HepG2 (cell line): ENCODE measurements around the gene PLD1. TPM values are rescaled to one million over a fixed set of nuclear protein-coding genes. Genes with fewer than 3 reads are reported as not detected.

Experiments
- CC2D1A ChIP-seq: sonication (generic); formaldehyde crosslinking; IDR thresholded peaks from 2 replicates; pipeline ENCODE4 v1.8.1; 2023; ENCODE audit warnings: mild to moderate bottlenecking, missing genetic modification reagents
- ELF3 ChIP-seq: IDR thresholded peaks from 2 replicates; pipeline ENCODE4 v1.6.1; 2016; ENCODE audit warnings: missing genetic modification reagents, missing compliant biosample characterization
- KDM4B ChIP-seq: sonication (generic); formaldehyde crosslinking; IDR thresholded peaks from 2 replicates; pipeline ENCODE4 v1.4.0; 2020; ENCODE audit warnings: missing genetic modification reagents
- REXO4 ChIP-seq: sonication (generic); formaldehyde crosslinking; IDR thresholded peaks from 2 replicates; pipeline ENCODE4 v1.8.0; 2022; ENCODE audit warnings: missing genetic modification reagents, mild to moderate bottlenecking, borderline replicate concordance
- SAFB2 ChIP-seq: sonication (generic); formaldehyde crosslinking; IDR thresholded peaks from 2 replicates; pipeline ENCODE4 v1.5.1; 2020; ENCODE audit warnings: missing genetic modification reagents, low read depth, mild to moderate bottlenecking, borderline replicate concordance
- SNRNP70 ChIP-seq: fragments of 200-400 bp; formaldehyde crosslinking; IDR thresholded peaks from 2 replicates; pipeline ENCODE4 v1.6.1; 2017; ENCODE audit warnings: mild to moderate bottlenecking, low read depth, low read length, moderate library complexity
- ZEB1 ChIP-seq: IDR thresholded peaks from 2 replicates; pipeline ENCODE4 v1.6.1; 2012; ENCODE audit warnings: mild to moderate bottlenecking, low read depth, inconsistent platforms; ENCODE audit not compliant: insufficient replicate concordance
- ZFP1 ChIP-seq: IDR thresholded peaks from 2 replicates; pipeline ENCODE4 v1.6.1; 2016
- ZFP90 ChIP-seq: sonication (generic); formaldehyde crosslinking; IDR thresholded peaks from 2 replicates; pipeline ENCODE4 v1.8.0; 2022; ENCODE audit warnings: missing genetic modification reagents, mild to moderate bottlenecking, inconsistent platforms, borderline replicate concordance
- ZNF121 ChIP-seq: sonication (generic); formaldehyde crosslinking; IDR thresholded peaks from 2 replicates; pipeline ENCODE4 v1.5.0; 2020; ENCODE audit warnings: mild to moderate bottlenecking, missing genetic modification reagents
- ZNF232 ChIP-seq: sonication (generic); formaldehyde crosslinking; IDR thresholded peaks from 2 replicates; pipeline ENCODE4 v1.4.0; 2020; ENCODE audit warnings: missing genetic modification reagents, borderline replicate concordance
- ZNF24 ChIP-seq: fragments of 450-650 bp; IDR thresholded peaks from 2 replicates; pipeline ENCODE4 v1.6.1; 2017; ENCODE audit warnings: antibody characterized with exemption, mild to moderate bottlenecking
- ZNF280B ChIP-seq: sonication (generic); formaldehyde crosslinking; IDR thresholded peaks from 2 replicates; pipeline ENCODE4 v1.5.0; 2020; ENCODE audit warnings: missing genetic modification reagents, mild to moderate bottlenecking, borderline replicate concordance
- ZNF652 ChIP-seq: IDR thresholded peaks from 2 replicates; pipeline ENCODE4 v1.6.1; 2016; ENCODE audit warnings: low read depth, borderline replicate concordance
- ZNF839 ChIP-seq: sonication (generic); formaldehyde crosslinking; IDR thresholded peaks from 2 replicates; pipeline ENCODE4 v1.4.0; 2020; ENCODE audit warnings: missing genetic modification reagents, mild to moderate bottlenecking, borderline replicate concordance
- polyA plus RNA-seq, 8 experiments: library from polyadenylated mRNA; depleted of rRNA in 3 of 8; stranded (reverse) in 7 of 8; unstranded in 1 of 8; fragments of >200 nt; fragmentation: Illumina TruSeq in 4 of 8; extraction: Trizol in 4 of 8; gene quantifications; 2 replicates each; pipeline versions ENCODE4 v1.2.1 to v1.2.3, GENCODE V29; 2011 to 2016; ENCODE audit warnings: low read depth in 4 of 8, missing spikeins in 1 of 8, mixed read lengths in 1 of 8; ENCODE audit not compliant: insufficient read depth in 1 of 8
- total RNA-seq, 5 experiments: library from RNA; depleted of rRNA; stranded (reverse); fragments of >200 nt; fragmentation: Illumina TruSeq; extraction: Trizol; gene quantifications; 2 replicates each; pipeline ENCODE4 v1.2.3, GENCODE V29; 2016; ENCODE audit warnings: low read depth in 1 of 5
- TF ChIP-seq, protein P1 (sequence below): sonication (generic); formaldehyde crosslinking; IDR thresholded peaks from 2 replicates; pipeline ENCODE4 v1.4.0; 2020; ENCODE audit warnings: missing genetic modification reagents
- TF ChIP-seq, protein P2 (sequence below): sonication (generic); formaldehyde crosslinking; IDR thresholded peaks from 2 replicates; pipeline ENCODE4 v1.5.0; 2020; ENCODE audit warnings: missing genetic modification reagents

PLD1 gene
- total and polyA plus RNA-seq, 2 of the 13 experiments (the other 11 are each of a cell fraction or from before 2014, with no cell fraction given) = 27.1 to 59.4 TPM

- TF ChIP-seq ZFP1 (CRISPR knock-in tag) (peak; percentile 51; the same call in 1 of the 2 replicates), SNRNP70 (no peak), ZEB1 (peak; percentile 77), ZNF280B (CRISPR knock-in tag) (no peak), ZNF232 (0 out of 2 replicates have a peak, but pooled peaks have one; percentile 43), REXO4 (CRISPR knock-in tag) (no peak), ZNF839 (CRISPR knock-in tag) (no peak), ZNF121 (CRISPR knock-in tag) (no peak), ZFP90 (CRISPR knock-in tag) (no peak), ZNF652 (CRISPR knock-in tag) (peak; percentile 71), CC2D1A (CRISPR knock-in tag) (no peak), ELF3 (CRISPR knock-in tag) (peak; percentile 94; the same call in 1 of the 2 replicates), ZNF24 (no peak), SAFB2 (CRISPR knock-in tag) (no peak), KDM4B (peak; percentile 35; the same call in 1 of the 2 replicates)
- TF ChIP-seq, protein P1, sequence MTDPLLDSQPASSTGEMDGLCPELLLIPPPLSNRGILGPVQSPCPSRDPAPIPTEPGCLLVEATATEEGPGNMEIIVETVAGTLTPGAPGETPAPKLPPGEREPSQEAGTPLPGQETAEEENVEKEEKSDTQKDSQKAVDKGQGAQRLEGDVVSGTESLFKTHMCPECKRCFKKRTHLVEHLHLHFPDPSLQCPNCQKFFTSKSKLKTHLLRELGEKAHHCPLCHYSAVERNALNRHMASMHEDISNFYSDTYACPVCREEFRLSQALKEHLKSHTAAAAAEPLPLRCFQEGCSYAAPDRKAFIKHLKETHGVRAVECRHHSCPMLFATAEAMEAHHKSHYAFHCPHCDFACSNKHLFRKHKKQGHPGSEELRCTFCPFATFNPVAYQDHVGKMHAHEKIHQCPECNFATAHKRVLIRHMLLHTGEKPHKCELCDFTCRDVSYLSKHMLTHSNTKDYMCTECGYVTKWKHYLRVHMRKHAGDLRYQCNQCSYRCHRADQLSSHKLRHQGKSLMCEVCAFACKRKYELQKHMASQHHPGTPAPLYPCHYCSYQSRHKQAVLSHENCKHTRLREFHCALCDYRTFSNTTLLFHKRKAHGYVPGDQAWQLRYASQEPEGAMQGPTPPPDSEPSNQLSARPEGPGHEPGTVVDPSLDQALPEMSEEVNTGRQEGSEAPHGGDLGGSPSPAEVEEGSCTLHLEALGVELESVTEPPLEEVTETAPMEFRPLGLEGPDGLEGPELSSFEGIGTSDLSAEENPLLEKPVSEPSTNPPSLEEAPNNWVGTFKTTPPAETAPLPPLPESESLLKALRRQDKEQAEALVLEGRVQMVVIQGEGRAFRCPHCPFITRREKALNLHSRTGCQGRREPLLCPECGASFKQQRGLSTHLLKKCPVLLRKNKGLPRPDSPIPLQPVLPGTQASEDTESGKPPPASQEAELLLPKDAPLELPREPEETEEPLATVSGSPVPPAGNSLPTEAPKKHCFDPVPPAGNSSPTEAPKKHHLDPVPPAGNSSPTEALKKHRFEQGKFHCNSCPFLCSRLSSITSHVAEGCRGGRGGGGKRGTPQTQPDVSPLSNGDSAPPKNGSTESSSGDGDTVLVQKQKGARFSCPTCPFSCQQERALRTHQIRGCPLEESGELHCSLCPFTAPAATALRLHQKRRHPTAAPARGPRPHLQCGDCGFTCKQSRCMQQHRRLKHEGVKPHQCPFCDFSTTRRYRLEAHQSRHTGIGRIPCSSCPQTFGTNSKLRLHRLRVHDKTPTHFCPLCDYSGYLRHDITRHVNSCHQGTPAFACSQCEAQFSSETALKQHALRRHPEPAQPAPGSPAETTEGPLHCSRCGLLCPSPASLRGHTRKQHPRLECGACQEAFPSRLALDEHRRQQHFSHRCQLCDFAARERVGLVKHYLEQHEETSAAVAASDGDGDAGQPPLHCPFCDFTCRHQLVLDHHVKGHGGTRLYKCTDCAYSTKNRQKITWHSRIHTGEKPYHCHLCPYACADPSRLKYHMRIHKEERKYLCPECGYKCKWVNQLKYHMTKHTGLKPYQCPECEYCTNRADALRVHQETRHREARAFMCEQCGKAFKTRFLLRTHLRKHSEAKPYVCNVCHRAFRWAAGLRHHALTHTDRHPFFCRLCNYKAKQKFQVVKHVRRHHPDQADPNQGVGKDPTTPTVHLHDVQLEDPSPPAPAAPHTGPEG (CRISPR knock-in tag) = no peak
- TF ChIP-seq, protein P2, sequence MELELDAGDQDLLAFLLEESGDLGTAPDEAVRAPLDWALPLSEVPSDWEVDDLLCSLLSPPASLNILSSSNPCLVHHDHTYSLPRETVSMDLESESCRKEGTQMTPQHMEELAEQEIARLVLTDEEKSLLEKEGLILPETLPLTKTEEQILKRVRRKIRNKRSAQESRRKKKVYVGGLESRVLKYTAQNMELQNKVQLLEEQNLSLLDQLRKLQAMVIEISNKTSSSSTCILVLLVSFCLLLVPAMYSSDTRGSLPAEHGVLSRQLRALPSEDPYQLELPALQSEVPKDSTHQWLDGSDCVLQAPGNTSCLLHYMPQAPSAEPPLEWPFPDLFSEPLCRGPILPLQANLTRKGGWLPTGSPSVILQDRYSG (CRISPR knock-in tag) = no peak
Measured at GRCh38 chr3:171806200-171807128, 3.8 kb downstream of the PLD1 start (continued).
